Vagina (tissue), 2 donors: ENCODE data around the gene DNAI1. TPM values are rescaled to one million over a fixed set of nuclear protein-coding genes. Genes with fewer than 3 reads are reported as not detected.

ENCODE experiments used
- DNase-seq, 2 donors: peaks; one replicate each; pipeline ENCODE4 v3.0.0-alpha.2; 2017; ENCODE audit errors: extremely low spot score in 2 of 2
- H3K27ac ChIP-seq: fragments of 200-600 bp; sonication (generic); one replicate; pipeline ENCODE4 v1.5.1; 2019
- H3K27me3 ChIP-seq: fragments of 200-600 bp; sonication (generic); one replicate; pipeline ENCODE4 v1.5.1; 2019
- H3K36me3 ChIP-seq, 2 donors: fragments of 200-600 bp; sonication (generic); one replicate each; pipeline ENCODE4 v1.5.1; 2017 to 2019
- H3K4me1 ChIP-seq: fragments of 200-600 bp; sonication (generic); one replicate; pipeline ENCODE4 v1.5.1; 2019
- H3K4me3 ChIP-seq, 2 donors: fragments of 200-600 bp; sonication (generic); 1 replicate in 1 of 2; 2 replicates in 1 of 2; pipeline ENCODE4 v1.5.1; 2016 to 2019
- H3K9me3 ChIP-seq: fragments of 200-600 bp; sonication (generic); one replicate; pipeline ENCODE4 v1.5.1; 2019
- POLR2A ChIP-seq, 2 donors: fragments of 450-650 bp; IDR thresholded peaks; one replicate each; pipeline ENCODE4 v1.6.1; 2017; ENCODE audit warnings: antibody characterized with exemption in 2 of 2, mild to moderate bottlenecking in 2 of 2, moderate library complexity in 2 of 2
- POLR2AphosphoS5 ChIP-seq, 2 donors: sonication (generic); formaldehyde crosslinking; IDR thresholded peaks; one replicate each; pipeline ENCODE4 v1.9.0; 2017; ENCODE audit warnings: antibody characterized with exemption in 2 of 2, mild to moderate bottlenecking in 2 of 2, low read depth in 1 of 2; ENCODE audit not compliant: insufficient read depth in 1 of 2
- intact Hi-C: fragments of 100-400 bp; cut with DNase I; formaldehyde crosslinking; loops from one replicate; pipeline ENCODE4 v1.15.1; 2023
- total RNA-seq: library from RNA; depleted of rRNA; stranded (reverse); fragments of >200 nt; gene quantifications from one replicate; pipeline ENCODE4 v1.2.3, GENCODE V29; 2016
- TF ChIP-seq, protein P1 (sequence below), 3 experiments: fragments of 450-650 bp in 2 of 3; fragments of 200-600 bp in 1 of 3; sonication (generic) in 1 of 3; IDR thresholded peaks; one replicate each; pipeline ENCODE4 v1.5.1; 2017 to 2019; ENCODE audit warnings: antibody characterized with exemption in 3 of 3, mild to moderate bottlenecking in 2 of 3, moderate library complexity in 2 of 3

DNAI1 gene
- total RNA-seq, 1 donor from 2014 or later = not detected

DNA sequence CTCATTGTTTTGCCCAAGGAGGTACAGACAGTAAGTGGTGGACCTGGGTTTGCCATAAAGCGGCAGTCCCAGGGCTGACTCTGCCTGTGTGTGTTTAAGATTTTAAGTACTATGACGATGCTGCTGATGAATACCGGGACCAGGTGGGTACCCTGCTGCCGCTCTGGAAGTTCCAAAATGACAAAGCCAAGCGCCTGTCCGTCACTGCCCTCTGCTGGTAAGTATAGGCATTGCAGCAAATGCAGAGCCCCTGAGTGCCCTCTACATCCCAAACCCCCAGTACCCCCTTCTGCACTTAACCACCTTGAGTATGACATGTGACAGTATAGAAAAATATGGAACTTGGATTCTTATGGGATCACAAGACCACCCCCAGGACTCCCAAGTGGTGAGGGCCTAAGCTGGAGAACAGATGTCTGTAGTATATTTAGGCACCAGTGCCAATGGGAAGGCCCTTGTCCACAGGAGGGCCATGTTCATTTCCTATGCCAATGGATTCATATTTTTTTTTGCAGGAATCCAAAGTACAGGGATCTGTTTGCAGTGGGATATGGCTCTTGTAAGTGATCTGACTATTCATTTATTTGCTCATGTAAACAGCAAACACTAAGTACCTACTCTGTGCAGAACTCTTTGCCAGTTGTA, 42.1 kb downstream of the DNAI1 start:
- intact Hi-C loops = loop anchor here (5.0 kb wide), 1 partner anchor 48 kb away; no protein-coding TSS in a partner anchor
- TF ChIP-seq, protein P1, sequence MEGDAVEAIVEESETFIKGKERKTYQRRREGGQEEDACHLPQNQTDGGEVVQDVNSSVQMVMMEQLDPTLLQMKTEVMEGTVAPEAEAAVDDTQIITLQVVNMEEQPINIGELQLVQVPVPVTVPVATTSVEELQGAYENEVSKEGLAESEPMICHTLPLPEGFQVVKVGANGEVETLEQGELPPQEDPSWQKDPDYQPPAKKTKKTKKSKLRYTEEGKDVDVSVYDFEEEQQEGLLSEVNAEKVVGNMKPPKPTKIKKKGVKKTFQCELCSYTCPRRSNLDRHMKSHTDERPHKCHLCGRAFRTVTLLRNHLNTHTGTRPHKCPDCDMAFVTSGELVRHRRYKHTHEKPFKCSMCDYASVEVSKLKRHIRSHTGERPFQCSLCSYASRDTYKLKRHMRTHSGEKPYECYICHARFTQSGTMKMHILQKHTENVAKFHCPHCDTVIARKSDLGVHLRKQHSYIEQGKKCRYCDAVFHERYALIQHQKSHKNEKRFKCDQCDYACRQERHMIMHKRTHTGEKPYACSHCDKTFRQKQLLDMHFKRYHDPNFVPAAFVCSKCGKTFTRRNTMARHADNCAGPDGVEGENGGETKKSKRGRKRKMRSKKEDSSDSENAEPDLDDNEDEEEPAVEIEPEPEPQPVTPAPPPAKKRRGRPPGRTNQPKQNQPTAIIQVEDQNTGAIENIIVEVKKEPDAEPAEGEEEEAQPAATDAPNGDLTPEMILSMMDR (IDR thresholded peaks at IDR 0.05) = peak; percentile 82 to 90 (median 84)
- TF ChIP-seq POLR2AphosphoS5 (IDR thresholded peaks at IDR 0.05; ENCODE audit: insufficient read depth in 1 of 2, low read depth in 1 of 2) = no peak
- Histone ChIP-seq H3K36me3 (no peaks in the 10 kb centered on the region), H3K27ac (no peak overlapping the region), H3K9me3 (no peaks in the 10 kb centered on the region), H3K27me3 (no peaks in the 10 kb centered on the region), H3K4me1 (peaks cover 25% of the 10 kb centered on the region), H3K4me3 (no peak overlapping the region)
- DNase-seq = no peak

DNA sequence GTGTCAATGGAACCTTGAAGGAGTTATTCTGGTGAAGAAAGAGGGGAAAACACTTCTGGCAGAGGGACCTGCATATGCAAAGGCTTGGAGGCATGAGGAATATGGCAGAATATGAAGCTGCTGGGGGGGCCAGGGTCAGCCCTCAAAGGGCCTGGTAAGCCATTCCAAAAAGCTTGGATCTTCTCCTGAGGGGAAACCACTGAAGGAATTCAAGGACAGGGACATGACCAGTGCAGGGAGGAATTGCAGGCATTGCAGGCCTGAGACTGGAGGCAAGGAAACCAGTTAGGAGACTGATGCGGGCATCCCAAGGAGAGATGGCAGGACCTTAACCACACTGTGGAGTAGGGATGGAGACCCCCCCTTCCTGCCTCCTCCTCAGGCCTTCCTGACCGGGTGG, 42.8 kb downstream of the DNAI1 start:
- peaks cover 25% of the 10 kb centered on the region for H3K4me1 ChIP-seq
- H3K27ac ChIP-seq = no peak overlapping the region
- no peak for DNase-seq
- no peaks in the 10 kb centered on the region for H3K27me3 ChIP-seq
- no peak overlapping the region for H3K4me3 ChIP-seq
- H3K36me3 ChIP-seq = no peaks in the 10 kb centered on the region
- no peaks in the 10 kb centered on the region for H3K9me3 ChIP-seq
- TF ChIP-seq, protein P1 (IDR thresholded peaks at IDR 0.05) = no peak
- intact Hi-C loops = loop anchor here (5.0 kb wide), 1 partner anchor 49 kb away; no protein-coding TSS in a partner anchor

DNA sequence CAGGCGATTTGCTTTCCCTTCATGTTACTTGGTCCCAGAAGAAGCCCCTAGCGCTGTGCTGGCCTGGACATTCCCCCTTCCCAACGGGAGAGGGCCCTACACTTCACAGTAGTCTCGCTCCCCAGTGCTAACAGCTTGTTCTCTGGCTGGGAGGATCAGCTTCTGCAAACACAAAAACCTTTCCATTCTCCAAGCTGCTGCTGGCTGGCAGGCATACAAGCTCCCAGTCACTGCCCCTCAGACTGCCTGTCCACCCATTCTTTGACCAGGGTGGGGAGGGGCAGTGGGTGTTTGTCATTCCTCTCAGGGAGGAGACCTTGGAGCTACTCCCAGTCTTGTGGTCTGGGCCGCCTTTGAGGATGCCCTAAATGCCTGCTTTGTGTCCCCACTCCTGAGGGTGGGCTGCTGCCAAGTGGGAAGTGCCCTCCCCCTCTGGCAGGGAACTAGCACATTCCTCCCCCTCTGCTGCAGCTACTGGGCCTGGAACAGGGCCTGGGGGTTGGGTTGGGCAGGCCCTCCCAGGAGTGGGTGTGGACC, 43.4 kb downstream of the DNAI1 start:
- H3K27me3 ChIP-seq = no peaks in the 10 kb centered on the region
- H3K36me3 ChIP-seq = no peaks in the 10 kb centered on the region
- no peak for DNase-seq
- H3K9me3 ChIP-seq = no peaks in the 10 kb centered on the region
- TF ChIP-seq POLR2AphosphoS5 (IDR thresholded peaks at IDR 0.05; ENCODE audit: insufficient read depth in 1 of 2, low read depth in 1 of 2) = peak in 1 of 2 donors; percentile 45
- TF ChIP-seq, protein P1 (IDR thresholded peaks at IDR 0.05) = no peak
- no peak overlapping the region for H3K4me3 ChIP-seq
- intact Hi-C loops = loop anchor here (5.0 kb wide), 1 partner anchor 50 kb away; no protein-coding TSS in a partner anchor
- peak overlapping the region; percentile 19 for H3K27ac ChIP-seq
- peaks cover 25% of the 10 kb centered on the region for H3K4me1 ChIP-seq

DNA sequence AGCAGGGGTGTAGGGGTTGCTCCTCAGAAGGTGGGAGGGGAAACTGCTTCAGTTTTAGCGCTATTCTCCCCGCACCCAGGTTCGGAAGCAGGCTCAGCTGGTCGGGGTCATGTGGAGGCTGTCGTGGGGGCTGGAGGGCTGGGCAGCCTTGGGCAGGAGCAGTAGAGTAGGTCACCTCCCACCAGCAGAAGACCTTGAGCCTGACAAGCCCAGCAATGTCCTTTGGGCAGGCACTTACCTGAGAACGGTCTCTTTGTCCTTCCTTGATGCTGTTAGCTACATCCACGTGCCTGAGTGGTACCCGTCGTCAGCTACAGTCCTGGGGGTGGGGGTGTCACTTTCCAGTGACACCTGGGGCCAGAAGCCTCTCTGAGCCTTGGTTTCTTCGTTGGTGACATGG, 43.9 kb downstream of the DNAI1 start:
- no peak overlapping the region for H3K4me3 ChIP-seq
- H3K27ac ChIP-seq = peak overlapping the region; percentile 19
- DNase-seq = no peak
- TF ChIP-seq, protein P1 (IDR thresholded peaks at IDR 0.05) = no peak
- TF ChIP-seq POLR2AphosphoS5 (IDR thresholded peaks at IDR 0.05; ENCODE audit: insufficient read depth in 1 of 2, low read depth in 1 of 2) = no peak
- TF ChIP-seq POLR2A (IDR thresholded peaks at IDR 0.05) = no peak
- intact Hi-C loops = loop anchor here (5.0 kb wide), 1 partner anchor 50 kb away; no protein-coding TSS in a partner anchor
- no peaks in the 10 kb centered on the region for H3K36me3 ChIP-seq
- no peaks in the 10 kb centered on the region for H3K27me3 ChIP-seq
- no peaks in the 10 kb centered on the region for H3K9me3 ChIP-seq
- peaks cover 25% of the 10 kb centered on the region for H3K4me1 ChIP-seq

DNA sequence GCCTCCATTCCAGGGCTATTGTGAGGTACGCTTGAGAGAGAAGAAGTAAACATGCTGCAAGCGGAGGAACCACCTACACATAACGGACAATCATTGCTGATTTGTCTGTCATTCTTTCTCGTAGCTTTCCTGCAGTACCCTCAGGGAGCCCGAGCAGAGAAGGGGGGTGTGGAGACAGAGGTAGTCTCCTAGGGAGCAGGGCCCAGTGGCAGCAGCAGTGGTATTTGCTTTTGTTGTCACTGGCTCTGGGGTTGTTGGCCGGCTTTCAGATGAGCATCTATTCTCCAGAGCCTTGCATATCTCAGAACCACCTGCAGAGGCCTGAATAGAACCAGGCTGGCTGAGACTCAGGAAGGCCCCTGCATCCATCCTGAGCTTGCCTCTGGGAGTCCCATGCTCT, 44.3 kb downstream of the DNAI1 start:
- H3K4me3 ChIP-seq = no peak overlapping the region
- H3K27me3 ChIP-seq = no peaks in the 10 kb centered on the region
- no peaks in the 10 kb centered on the region for H3K9me3 ChIP-seq
- no peak for DNase-seq
- peak overlapping the region; percentile 19 for H3K27ac ChIP-seq
- no peaks in the 10 kb centered on the region for H3K36me3 ChIP-seq
- intact Hi-C loops = loop anchor here (5.0 kb wide), 1 partner anchor 51 kb away; no protein-coding TSS in a partner anchor
- TF ChIP-seq POLR2A (IDR thresholded peaks at IDR 0.05) (no peak), POLR2AphosphoS5 (IDR thresholded peaks at IDR 0.05; ENCODE audit: insufficient read depth in 1 of 2, low read depth in 1 of 2) (no peak)
- TF ChIP-seq, protein P1 (IDR thresholded peaks at IDR 0.05) = no peak
- H3K4me1 ChIP-seq = peaks cover 25% of the 10 kb centered on the region
